Erythroblast (primary cell): ENCODE measurements around the gene TCERG1L.
"Not testable (repeated sequence)": the region's sequence is repeated elsewhere in the genome, so short reads cannot be mapped to it uniquely, and the experiment has no call there.

Experiments used
- DNase-seq, 2 experiments: peaks; one replicate each; lab custom pipeline; 2025; lab: John Stamatoyannopoulos, UW
- GATA1 ChIP-seq: IDR thresholded peaks from 2 replicates; pipeline ENCODE4 v1.6.1; 2011; ENCODE audit warnings: low read depth, mild to moderate bottlenecking, control low read depth, low read length, moderate library complexity
- POLR2A ChIP-seq: IDR thresholded peaks from 2 replicates; pipeline ENCODE4 v1.6.1; 2011; ENCODE audit warnings: mild to moderate bottlenecking, low read length

Gene TCERG1L

GRCh38 chr10:131323880-131324279, 12.4 kb upstream of the TCERG1L start:
- DNase-seq: no peak
- no peak for TF ChIP-seq POLR2A
- no peak for TF ChIP-seq GATA1

GRCh38 chr10:131323025-131323424, 11.5 kb upstream of the TCERG1L start:
- DNase-seq: no peak
- no peak for TF ChIP-seq POLR2A
- TF ChIP-seq GATA1: no peak

DNA sequence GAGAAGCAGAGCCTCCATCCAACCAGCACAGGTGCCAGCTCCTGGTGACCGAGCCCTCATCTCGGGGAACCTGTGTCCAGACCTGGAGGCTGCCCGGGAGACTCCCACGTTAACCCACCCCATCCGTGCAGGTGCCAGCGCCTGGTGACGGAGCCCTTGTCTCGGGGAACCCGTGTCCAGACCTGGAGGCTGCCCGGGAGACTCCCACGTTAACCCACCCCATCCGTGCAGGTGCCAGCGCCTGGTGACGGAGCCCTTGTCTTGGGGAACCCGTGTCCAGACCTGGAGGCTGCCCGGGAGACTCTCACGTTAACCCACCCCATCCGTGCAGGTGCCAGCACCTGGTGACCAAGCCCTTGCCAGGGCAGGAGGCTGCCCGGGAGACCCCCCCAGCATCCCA, 11.1 kb upstream of the TCERG1L start:
- DNase-seq: not testable (repeated sequence)

GRCh38 chr10:131320860-131321604, 9.5 kb upstream of the TCERG1L start:
- no peak for DNase-seq
- TF ChIP-seq GATA1: no peak

DNA sequence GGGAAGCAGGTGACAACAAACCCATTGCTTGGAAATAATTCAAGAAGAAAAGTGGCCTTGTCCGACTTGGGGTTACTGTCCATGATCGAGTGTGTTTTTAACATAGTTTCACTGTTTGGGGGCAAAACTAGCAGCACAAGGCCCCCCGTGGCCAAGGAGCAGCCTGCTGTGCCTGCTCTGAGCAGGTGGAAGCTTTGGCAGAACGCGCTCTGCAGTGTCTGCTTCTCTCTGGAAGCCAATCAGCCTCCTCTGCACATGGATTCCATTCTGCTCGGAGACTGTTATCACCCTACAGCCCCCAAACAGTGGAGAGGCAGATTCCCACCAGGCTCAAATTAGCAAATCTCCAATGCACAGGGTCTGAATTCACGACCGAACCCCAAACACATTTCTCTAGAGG, 7.3 kb upstream of the TCERG1L start:
- DNase-seq: no peak
- TF ChIP-seq POLR2A (no peak), GATA1 (no peak)

GRCh38 chr10:131318291-131318690, 6.8 kb upstream of the TCERG1L start:
- TF ChIP-seq POLR2A: no peak
- TF ChIP-seq GATA1: no peak
- DNase-seq: no peak

DNA sequence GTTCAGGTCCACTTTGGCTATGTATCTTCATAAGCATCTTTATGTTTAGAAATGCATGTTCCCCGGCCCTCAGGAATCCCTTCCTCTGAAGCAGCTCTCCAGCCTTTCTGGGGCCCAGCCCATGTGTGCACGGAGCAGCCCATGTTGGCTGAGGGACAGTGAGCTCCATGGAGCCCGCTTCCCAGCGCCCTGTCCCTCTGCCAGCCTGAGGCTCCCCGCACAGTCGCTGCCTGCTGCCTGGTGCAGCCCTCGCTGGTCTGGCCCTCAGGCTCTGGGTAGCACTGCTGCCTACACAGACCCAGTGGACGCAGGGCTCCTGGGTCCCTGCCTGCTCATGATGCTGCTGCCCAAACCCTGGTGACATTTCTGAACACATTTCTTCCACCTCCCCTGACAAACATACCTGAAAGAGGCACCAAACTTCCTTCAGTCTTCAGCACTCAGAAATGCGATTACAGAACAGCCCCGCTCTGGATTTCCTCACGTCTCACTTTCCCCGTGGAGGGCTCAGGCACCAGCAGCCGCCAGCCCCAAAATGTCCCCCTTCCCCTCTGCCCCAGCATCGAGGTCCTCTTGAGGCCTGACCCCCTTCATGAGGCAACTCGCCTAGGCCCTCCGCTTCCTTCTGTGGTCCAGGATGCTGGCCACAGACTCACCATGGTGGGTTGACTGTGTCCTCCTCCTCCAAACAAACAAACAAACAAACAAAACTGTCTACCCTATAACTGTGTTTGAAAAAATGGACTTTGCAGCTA, 5.0 kb upstream of the TCERG1L start:
- DNase-seq: no peak
- TF ChIP-seq GATA1: no peak
- no peak for TF ChIP-seq POLR2A

DNA sequence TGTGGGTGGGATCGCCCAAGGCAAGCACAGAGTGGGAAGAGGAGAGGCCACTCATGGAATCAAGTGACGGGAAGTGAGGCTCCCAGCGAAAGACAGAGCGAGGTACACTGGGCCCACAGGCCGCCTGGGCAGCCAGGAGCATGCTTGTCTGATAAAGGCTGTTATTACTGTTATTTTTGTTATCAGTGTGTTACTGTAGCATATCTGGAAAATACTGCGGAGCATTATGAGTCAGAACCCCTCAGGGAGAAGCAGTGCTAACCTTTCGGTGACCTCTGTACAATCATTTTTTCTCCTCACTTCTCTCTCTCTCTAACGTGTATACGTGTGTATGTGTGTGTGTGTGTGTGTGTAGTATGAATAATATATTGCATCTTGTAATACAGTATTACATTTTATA, 3.8 kb upstream of the TCERG1L start:
- DNase-seq: no peak
- TF ChIP-seq POLR2A: no peak
- no peak for TF ChIP-seq GATA1

DNA sequence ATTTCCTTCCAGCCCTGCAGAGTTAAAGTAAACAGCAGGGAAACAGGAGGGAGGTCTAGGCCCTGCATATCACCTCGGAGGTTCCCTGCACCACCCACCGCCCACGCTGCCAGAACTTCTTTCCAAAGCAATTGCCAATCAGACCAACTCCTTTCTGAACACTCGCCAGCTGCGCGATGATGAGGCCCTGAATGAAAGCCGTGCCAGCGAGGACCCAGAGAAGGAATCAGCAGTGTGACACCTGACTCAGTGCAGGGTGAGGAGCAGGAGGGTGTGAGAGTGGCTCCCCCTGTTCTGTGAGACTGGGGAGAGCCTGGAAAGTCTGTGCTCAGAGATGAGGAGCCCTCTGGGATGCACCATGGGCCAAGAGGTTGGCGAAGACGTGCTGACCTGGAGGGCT, 3.3 kb upstream of the TCERG1L start:
- DNase-seq: no peak
- no peak for TF ChIP-seq GATA1
- no peak for TF ChIP-seq POLR2A

DNA sequence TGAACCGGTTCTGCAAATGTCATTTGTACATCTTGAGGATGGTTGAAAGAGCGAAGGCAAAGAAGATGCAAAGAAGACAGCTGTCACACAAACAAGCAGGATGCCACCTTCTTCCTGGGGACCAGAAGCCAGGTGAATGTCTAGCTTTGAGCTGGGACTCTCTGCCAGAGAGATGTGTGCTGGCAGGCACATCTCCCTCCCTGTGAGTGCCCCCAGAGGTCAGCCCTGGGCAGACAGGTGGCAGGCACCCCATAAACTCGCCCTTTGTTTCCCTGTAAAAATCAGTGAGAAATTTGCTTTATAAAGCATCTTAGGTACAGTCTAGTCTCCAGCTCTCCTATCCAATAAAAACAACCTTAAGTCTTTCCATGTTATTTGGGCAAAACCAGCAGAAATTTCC, 2.6 kb upstream of the TCERG1L start:
- no peak for DNase-seq
- no peak for TF ChIP-seq POLR2A
- TF ChIP-seq GATA1: no peak

GRCh38 chr10:131313377-131313776, 1.9 kb upstream of the TCERG1L start:
- no peak for DNase-seq
- TF ChIP-seq POLR2A: no peak
- no peak for TF ChIP-seq GATA1

DNA sequence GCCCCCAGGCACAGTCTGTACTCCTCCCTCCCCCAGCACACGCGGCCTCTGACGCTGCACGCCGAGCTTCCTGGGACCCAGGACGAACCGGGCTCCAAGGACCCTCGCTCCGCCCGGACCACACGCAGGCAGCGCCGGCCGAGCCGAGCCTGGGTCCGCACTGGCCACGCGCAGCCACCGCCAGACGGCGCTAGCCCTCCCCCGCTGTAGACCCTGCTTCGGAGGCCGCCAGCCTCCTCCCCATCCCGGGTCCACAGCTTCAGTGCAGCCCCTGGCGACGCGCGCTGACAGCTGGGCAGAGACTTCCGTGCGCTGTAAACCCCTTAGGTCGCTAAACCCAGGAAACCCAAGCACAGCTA, 936 bp upstream of the TCERG1L start:
- peak; percentile 10 to 12 for DNase-seq

DNA sequence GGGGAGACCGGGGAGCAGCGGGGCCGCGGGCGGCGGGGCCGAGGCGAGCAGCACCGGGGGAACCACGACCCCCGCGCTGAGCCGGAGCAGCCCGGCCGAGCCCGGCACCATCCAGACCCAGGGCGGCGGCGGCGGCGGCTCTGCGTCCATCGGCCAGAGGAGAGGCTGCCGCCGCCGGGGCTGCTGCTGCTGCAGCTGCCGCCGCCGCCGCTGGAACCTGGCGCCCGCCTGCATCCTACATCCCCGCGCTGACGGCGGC, 190 bp downstream of the TCERG1L start:
- no peak for DNase-seq
- TF ChIP-seq POLR2A: no peak
- no peak for TF ChIP-seq GATA1

More for the DNA sequence above, 936 bp upstream of the TCERG1L start:
- TF ChIP-seq POLR2A (no peak), GATA1 (no peak)

GRCh38 chr10:131310551-131311401, 745 bp downstream of the TCERG1L start:
- TF ChIP-seq GATA1: no peak
- no peak for TF ChIP-seq POLR2A
- no peak for DNase-seq
